Measurements from ENCODE around the gene TAS2R14. TPM values are rescaled to one million over a fixed set of nuclear protein-coding genes. Genes with fewer than 3 reads are reported as not detected.
A peak's percentile ranks its signal among the peaks of the same experiment; 100 is the strongest.

TAS2R14 gene
- total and polyA plus RNA-seq, 2 donors from 2014 or later, result 0.75 to 3.9 TPM

- DNase-seq (no peak), FAIRE-seq (no peak)
- Histone ChIP-seq H3K9me3 (ENCODE audit: control insufficient read depth in 2 of 3, insufficient read depth in 1 of 3, low read length in 3 of 3) (no peaks in the 10 kb centered on the region), H3K4me1 (ENCODE audit: control insufficient read depth in 2 of 3, insufficient read depth in 2 of 3, low read depth in 1 of 3, low read length in 3 of 3) (no peaks in the 10 kb centered on the region), H3K9ac (ENCODE audit: low read length in 3 of 3) (no peak overlapping the region), H3K27me3 (ENCODE audit: control insufficient read depth, insufficient read depth, low read length) (no peaks in the 10 kb centered on the region), H3K4me3 (ENCODE audit: low read length in 3 of 3) (no peak overlapping the region), H3K27ac (ENCODE audit: low read depth in 2 of 2, low read length in 2 of 2) (no peak overlapping the region), H3K36me3 (ENCODE audit: control insufficient read depth in 2 of 3, insufficient read depth in 3 of 3, low read length in 3 of 3) (no peaks in the 10 kb centered on the region)
- intact Hi-C loops (cut with DNase I), result no loop called here
- TF ChIP-seq, protein P1, sequence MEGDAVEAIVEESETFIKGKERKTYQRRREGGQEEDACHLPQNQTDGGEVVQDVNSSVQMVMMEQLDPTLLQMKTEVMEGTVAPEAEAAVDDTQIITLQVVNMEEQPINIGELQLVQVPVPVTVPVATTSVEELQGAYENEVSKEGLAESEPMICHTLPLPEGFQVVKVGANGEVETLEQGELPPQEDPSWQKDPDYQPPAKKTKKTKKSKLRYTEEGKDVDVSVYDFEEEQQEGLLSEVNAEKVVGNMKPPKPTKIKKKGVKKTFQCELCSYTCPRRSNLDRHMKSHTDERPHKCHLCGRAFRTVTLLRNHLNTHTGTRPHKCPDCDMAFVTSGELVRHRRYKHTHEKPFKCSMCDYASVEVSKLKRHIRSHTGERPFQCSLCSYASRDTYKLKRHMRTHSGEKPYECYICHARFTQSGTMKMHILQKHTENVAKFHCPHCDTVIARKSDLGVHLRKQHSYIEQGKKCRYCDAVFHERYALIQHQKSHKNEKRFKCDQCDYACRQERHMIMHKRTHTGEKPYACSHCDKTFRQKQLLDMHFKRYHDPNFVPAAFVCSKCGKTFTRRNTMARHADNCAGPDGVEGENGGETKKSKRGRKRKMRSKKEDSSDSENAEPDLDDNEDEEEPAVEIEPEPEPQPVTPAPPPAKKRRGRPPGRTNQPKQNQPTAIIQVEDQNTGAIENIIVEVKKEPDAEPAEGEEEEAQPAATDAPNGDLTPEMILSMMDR (IDR thresholded peaks at IDR 0.05; ENCODE audit: borderline replicate concordance, extremely low read depth, insufficient read depth), result no peak
Observed at GRCh38 chr12:10974965-10975364, 35.9 kb upstream of the TAS2R14 start.

GRCh38 chr12:10968765-10969456 lies 29.8 kb upstream of the TAS2R14 start:
- no peaks in the 10 kb centered on the region for H3K27me3 ChIP-seq (ENCODE audit: control insufficient read depth, insufficient read depth, low read length)
- peak in 2 of 5 donors; percentile 40 to 65 for DNase-seq
- TF ChIP-seq, protein P1 (IDR thresholded peaks at IDR 0.05; ENCODE audit: borderline replicate concordance, extremely low read depth, insufficient read depth), result no peak
- peaks cover 0 to 2% (median 0%) of the 10 kb centered on the region in 3 donors for H3K4me1 ChIP-seq (ENCODE audit: control insufficient read depth in 2 of 3, insufficient read depth in 2 of 3, low read depth in 1 of 3, low read length in 3 of 3)
- no peak overlapping the region for H3K4me3 ChIP-seq (ENCODE audit: low read length in 3 of 3)
- FAIRE-seq, result peak; percentile 66
- no peak overlapping the region for H3K9ac ChIP-seq (ENCODE audit: low read length in 3 of 3)
- no peaks in the 10 kb centered on the region for H3K36me3 ChIP-seq (ENCODE audit: control insufficient read depth in 2 of 3, insufficient read depth in 3 of 3, low read length in 3 of 3)
- no peaks in the 10 kb centered on the region for H3K9me3 ChIP-seq (ENCODE audit: control insufficient read depth in 2 of 3, insufficient read depth in 1 of 3, low read length in 3 of 3)
- no peak overlapping the region for H3K27ac ChIP-seq (ENCODE audit: low read depth in 2 of 2, low read length in 2 of 2)
- intact Hi-C loops (cut with DNase I), result no loop called here

DNA sequence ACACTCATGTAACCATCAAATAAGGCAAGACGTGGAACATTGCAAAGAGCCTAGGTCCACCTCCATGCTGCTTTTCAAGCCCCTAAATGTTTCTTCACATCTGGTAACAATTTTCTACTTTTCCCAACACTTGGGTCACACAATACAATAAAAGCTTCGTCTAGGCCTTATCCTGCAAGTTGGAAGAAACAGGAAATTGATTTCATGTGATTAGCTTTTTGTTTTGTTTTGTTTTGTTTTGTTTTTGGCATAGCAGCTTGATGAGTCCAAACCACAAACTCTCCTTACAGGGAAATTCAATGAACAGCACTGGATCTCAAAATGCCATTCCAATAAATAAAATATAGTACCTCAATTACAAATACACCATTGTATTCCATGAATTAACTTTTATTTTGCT lies 28.3 kb upstream of the TAS2R14 start:
- Histone ChIP-seq H3K36me3 (ENCODE audit: control insufficient read depth in 2 of 3, insufficient read depth in 3 of 3, low read length in 3 of 3) (no peaks in the 10 kb centered on the region), H3K27me3 (ENCODE audit: control insufficient read depth, insufficient read depth, low read length) (no peaks in the 10 kb centered on the region), H3K9ac (ENCODE audit: low read length in 3 of 3) (no peak overlapping the region), H3K4me3 (ENCODE audit: low read length in 3 of 3) (no peak overlapping the region), H3K27ac (ENCODE audit: low read depth in 2 of 2, low read length in 2 of 2) (no peak overlapping the region), H3K4me1 (ENCODE audit: control insufficient read depth in 2 of 3, insufficient read depth in 2 of 3, low read depth in 1 of 3, low read length in 3 of 3) (peaks cover 0 to 2% (median 0%) of the 10 kb centered on the region in 3 donors), H3K9me3 (ENCODE audit: control insufficient read depth in 2 of 3, insufficient read depth in 1 of 3, low read length in 3 of 3) (no peaks in the 10 kb centered on the region)
- FAIRE-seq (no peak), DNase-seq (peak in 2 of 5 donors; percentile 2 to 16)
- intact Hi-C loops (cut with DNase I), result no loop called here
- TF ChIP-seq, protein P1 (IDR thresholded peaks at IDR 0.05; ENCODE audit: borderline replicate concordance, extremely low read depth, insufficient read depth), result no peak
